ENCODE data around the gene PACRG.

The PACRG gene

DNA sequence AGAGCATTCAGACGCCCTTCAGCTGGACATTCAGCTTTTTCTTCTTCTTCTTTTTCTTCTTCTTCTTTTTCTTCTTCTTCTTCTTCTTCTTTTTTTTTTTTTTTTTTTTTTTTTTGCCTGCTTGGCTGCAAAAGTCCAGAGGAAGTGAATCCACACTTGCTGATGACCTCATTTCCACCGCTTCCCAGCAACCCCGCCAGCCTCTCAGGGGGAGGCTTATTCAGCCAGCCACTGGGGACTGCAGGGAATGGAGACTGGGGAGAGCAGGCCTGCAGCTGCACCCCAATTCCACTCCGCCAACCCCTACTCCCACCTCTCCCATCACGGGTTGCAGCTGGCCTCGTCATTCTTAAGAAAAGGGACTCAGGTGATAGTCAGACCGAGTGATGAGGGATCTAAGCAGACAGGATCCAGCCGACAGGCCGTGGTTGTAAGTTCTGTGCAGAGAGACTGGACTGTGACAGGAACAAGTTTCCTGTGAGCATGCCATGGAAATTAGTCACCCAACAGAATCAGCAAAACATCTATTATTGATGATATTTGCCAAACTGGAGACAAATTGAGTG, 627.7 kb downstream of the PACRG start:
- no peak overlapping the region for H2AFZ ChIP-seq (ENCODE audit: low read depth, low read length, severe bottlenecking)
- H4K20me1 ChIP-seq (ENCODE audit: low read depth, low read length): no peaks in the 10 kb centered on the region
- no peaks in the 10 kb centered on the region for H3K9me3 ChIP-seq (ENCODE audit: insufficient read depth, low read length)
- H3K9ac ChIP-seq (ENCODE audit: low read length): no peak overlapping the region
- no peaks in the 10 kb centered on the region for H3K79me2 ChIP-seq (ENCODE audit: insufficient read depth, low read length)
- no peaks in the 10 kb centered on the region for H3F3A ChIP-seq (ENCODE audit: insufficient read depth)
- H3K36me3 ChIP-seq (ENCODE audit: low read length): no peaks in the 10 kb centered on the region
- H3K27ac ChIP-seq (ENCODE audit: low read depth, low read length): no peak overlapping the region
- TF ChIP-seq EZH2phosphoT487 (conservative IDR thresholded peaks at IDR 0.05; ENCODE audit: low read length) (no peak), CTCF (IDR thresholded peaks at IDR 0.05; ENCODE audit: insufficient read depth, low read length, poor library complexity, severe bottlenecking) (no peak)
- H3K4me3 ChIP-seq (ENCODE audit: insufficient read depth, low read length, poor library complexity, severe bottlenecking): no peak overlapping the region
- no peak overlapping the region for H3K4me2 ChIP-seq (ENCODE audit: low read depth, low read length, poor library complexity, severe bottlenecking)
- no peaks in the 10 kb centered on the region for H3K9me2 ChIP-seq (replicated peaks; ENCODE audit: insufficient read depth, low read length)
- no peaks in the 10 kb centered on the region for H3K27me3 ChIP-seq (ENCODE audit: low read length)

DNA sequence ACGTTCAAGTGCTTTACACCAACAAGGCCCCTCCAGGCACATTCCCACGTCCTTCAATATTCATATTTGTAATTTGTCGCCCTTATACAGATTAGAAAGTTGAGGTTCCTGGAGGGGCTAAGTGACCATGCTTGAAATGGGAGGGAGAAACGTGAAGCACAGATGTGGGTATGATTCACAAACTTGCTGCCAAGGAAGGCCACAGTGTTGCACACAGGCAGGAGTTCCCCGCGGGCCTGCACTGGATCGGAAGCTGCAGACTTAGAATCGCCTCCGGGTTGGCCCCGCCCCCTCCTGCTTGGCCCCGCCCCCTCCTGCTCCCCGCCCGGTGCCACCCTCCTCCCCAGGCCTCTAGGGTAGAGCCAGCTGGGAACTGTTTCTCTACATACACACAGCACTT, 628.5 kb downstream of the PACRG start:
- H3K9me3 ChIP-seq (ENCODE audit: insufficient read depth, low read length): no peaks in the 10 kb centered on the region
- H3K9ac ChIP-seq (ENCODE audit: low read length): no peak overlapping the region
- no peak overlapping the region for H3K27ac ChIP-seq (ENCODE audit: low read depth, low read length)
- no peaks in the 10 kb centered on the region for H3K9me2 ChIP-seq (replicated peaks; ENCODE audit: insufficient read depth, low read length)
- H3K27me3 ChIP-seq (ENCODE audit: low read length): no peaks in the 10 kb centered on the region
- no peak overlapping the region for H3K4me3 ChIP-seq (ENCODE audit: insufficient read depth, low read length, poor library complexity, severe bottlenecking)
- H3K79me2 ChIP-seq (ENCODE audit: insufficient read depth, low read length): no peaks in the 10 kb centered on the region
- TF ChIP-seq CTCF (IDR thresholded peaks at IDR 0.05; ENCODE audit: insufficient read depth, low read length, poor library complexity, severe bottlenecking) (no peak), EZH2phosphoT487 (conservative IDR thresholded peaks at IDR 0.05; ENCODE audit: low read length) (no peak)
- H3K4me2 ChIP-seq (ENCODE audit: low read depth, low read length, poor library complexity, severe bottlenecking): no peak overlapping the region
- H3K36me3 ChIP-seq (ENCODE audit: low read length): no peaks in the 10 kb centered on the region
- no peaks in the 10 kb centered on the region for H4K20me1 ChIP-seq (ENCODE audit: low read depth, low read length)
- no peaks in the 10 kb centered on the region for H3F3A ChIP-seq (ENCODE audit: insufficient read depth)
- no peak overlapping the region for H2AFZ ChIP-seq (ENCODE audit: low read depth, low read length, severe bottlenecking)

- TF ChIP-seq EZH2phosphoT487 (conservative IDR thresholded peaks at IDR 0.05; ENCODE audit: low read length) (no peak), CTCF (IDR thresholded peaks at IDR 0.05; ENCODE audit: insufficient read depth, low read length, poor library complexity, severe bottlenecking) (no peak)
- Histone ChIP-seq H3K9me3 (ENCODE audit: insufficient read depth, low read length) (no peaks in the 10 kb centered on the region), H3K4me2 (ENCODE audit: low read depth, low read length, poor library complexity, severe bottlenecking) (no peak overlapping the region), H3K9ac (ENCODE audit: low read length) (no peak overlapping the region), H3K79me2 (ENCODE audit: insufficient read depth, low read length) (no peaks in the 10 kb centered on the region), H3K4me3 (ENCODE audit: insufficient read depth, low read length, poor library complexity, severe bottlenecking) (no peak overlapping the region), H3K9me2 (replicated peaks; ENCODE audit: insufficient read depth, low read length) (no peaks in the 10 kb centered on the region), H3K27me3 (ENCODE audit: low read length) (no peaks in the 10 kb centered on the region), H2AFZ (ENCODE audit: low read depth, low read length, severe bottlenecking) (no peak overlapping the region), H3K27ac (ENCODE audit: low read depth, low read length) (no peak overlapping the region), H4K20me1 (ENCODE audit: low read depth, low read length) (no peaks in the 10 kb centered on the region), H3F3A (ENCODE audit: insufficient read depth) (no peaks in the 10 kb centered on the region), H3K36me3 (ENCODE audit: low read length) (no peaks in the 10 kb centered on the region)
Measured at GRCh38 chr6:163356743-163357142, 629.0 kb downstream of the PACRG start.
